Activated CD4-positive, CD25-positive, alpha-beta regulatory T cell treated with anti-CD3 and anti-CD28 coated beads, Interleukin-2, amount 50 U/mL, for 16 hours (primary cell): ENCODE results near the gene MICU1.
"Not testable (repeated sequence)": the region's sequence is repeated elsewhere in the genome, so short reads cannot be mapped to it uniquely, and the experiment has no call there.

Experiments used
- DNase-seq: peaks from one replicate; pipeline ENCODE4 v3.0.0-alpha.2; 2020; ENCODE audit warnings: low read depth, low spot score

Gene MICU1

DNA sequence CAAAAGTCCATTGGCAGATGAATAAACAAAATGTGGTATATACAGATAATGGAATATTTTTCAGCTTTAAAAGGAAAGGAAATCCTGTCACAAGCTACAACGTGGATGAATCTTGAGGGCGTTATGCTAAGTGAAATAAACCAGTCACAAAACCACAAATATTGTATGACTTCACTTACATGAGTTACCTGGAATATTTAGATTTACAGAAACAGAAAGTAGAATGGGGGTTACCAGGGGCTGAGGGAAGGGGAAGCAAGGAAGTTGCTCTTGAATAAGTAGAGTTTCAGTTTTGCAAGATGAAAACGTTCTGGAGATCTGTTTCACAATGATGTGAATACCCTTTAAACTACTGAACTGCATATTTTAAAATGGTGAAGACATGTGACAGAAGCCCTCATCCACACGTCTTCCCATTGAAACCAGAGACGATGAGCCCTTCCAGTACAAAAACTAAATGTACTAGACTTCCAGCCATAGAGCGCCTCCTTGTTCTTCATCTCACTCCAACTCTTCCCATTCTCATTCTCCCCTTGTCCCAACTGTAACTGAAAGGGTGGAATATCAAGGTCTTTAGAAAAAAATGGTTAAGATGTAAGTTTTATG is 62.4 kb downstream of the MICU1 start:
- DNase-seq = no peak

DNA sequence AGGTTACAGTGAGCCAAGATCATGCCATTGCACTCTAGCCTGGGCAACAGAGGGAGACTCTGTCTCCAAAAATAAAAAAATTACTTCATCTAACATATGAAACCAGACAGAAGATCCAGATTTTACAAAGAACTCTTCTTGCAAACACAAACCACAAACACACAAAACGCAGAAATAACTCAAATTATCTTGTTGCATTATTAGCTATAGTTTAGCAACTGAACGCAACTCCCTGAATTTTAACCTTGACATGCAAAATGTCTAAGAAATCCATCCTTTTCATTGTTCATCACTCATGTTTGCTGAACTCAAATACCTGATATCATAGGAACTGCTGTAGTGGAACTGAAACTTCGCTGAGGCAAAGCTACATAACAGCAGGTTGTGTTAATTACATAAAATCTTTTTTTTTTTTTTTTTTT is 64.1 kb downstream of the MICU1 start:
- DNase-seq = no peak

DNA sequence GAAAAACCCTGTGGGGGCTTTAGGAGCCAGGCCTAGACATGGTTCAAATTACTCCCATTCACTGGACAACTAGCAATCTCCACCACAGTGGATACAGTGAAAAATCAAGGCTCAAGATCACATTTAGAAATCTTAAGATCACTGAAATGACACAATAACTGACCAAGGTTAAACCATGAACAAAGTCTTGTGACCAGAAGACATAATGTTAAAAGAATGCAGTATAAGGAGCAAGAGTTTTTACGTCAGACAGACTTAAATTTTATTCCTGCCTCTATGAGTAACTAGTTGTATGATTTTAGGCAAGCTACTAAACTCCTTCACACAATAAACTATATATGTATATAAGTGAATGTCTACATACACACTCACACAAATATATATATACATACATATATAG is 68.5 kb downstream of the MICU1 start:
- DNase-seq = no peak

DNA sequence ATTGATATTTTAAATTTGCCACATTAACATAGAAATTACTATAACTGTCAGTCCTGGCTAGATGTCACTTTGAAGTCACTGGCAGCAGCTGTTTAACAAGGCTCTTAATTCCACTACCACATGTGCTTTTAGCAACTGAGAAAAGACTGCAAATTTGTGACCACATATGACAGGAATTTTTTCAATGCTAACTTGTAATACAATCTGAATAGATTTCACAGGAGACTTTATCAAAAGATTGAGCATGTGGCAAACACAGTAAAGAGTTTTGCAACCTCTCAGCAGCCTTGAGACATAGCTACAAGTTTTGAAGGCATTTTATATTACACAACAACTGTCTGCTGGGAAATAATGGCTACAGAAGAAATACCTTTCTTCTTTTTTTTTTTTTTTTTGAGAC is 73.0 kb downstream of the MICU1 start:
- no peak for DNase-seq

DNA sequence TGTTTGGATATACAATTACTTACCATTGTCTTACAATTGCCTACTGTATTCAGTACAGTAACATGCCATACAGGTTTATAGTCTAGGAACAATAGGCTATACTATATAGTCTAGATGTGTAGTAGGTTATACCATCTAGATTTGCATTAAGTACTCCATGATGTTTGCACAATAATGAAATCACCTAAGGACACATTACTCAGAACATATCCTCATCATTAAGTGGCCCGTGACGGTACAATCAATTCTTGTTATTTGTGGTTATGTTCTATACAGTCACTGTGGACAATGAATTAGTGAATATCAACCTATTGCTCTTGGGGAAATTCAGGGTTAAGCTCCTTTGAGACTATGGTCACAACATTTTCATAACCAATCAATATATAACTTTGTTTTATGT is 75.6 kb downstream of the MICU1 start:
- DNase-seq = no peak

DNA sequence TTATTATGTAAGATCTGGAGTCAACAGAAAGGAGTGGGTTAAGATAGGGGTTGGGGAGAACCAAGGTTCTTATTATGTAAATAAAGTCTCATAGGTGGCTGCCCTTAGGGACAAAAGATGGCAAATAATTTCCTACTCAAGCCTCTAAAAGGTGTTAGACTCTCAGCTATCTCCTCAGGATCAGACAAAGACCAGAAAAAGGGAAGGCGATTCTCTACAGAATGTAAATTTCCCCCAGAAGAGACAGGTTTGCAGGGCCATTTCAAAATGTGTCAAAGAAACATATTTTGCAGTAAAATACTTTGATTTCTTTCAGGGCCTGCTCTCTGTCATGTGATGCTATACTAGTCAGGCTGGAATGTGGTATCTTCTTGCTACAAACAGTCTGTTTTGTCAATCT is 80.3 kb downstream of the MICU1 start:
- DNase-seq = no peak

DNA sequence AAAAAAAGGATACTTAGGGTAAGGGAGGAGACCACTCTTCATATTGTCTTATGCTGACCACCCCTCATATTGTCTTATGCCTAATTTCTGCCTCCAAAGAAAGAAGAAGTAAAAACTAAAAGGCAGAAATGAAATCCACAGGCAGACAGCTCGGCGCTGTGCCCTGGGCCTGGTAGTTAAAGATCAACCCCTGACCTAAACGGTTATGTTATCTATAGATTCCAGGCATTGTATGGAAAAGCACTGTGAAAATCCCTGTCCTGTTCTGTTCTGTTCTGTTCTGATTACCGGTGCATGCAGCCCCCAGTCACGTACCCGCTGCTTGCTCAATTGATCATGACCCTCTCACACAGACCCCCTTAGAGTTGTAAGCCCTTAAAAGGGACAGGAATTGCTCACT is 82.0 kb downstream of the MICU1 start:
- DNase-seq = not testable (repeated sequence)

DNA sequence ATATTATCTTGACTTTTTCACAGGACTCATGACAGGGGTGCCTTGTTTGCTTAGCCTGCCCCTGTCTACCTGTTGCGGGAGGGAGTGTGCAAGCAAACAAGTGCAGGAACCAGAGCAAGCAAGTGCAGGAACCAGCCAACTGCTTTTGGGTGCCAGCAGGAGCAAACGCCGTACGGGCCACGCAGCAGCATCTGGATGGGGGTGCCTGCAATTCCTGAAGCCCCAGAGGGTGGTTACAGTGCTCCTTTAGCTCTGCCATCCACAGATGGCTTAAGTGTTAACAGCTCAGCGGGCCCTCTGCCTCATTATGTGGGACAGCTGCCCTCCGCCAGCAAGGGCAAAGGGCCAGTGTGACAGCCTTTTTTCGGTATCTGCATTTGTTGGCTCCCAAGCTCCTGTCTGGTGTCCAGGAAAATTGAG is 83.5 kb downstream of the MICU1 start:
- no peak for DNase-seq

DNA sequence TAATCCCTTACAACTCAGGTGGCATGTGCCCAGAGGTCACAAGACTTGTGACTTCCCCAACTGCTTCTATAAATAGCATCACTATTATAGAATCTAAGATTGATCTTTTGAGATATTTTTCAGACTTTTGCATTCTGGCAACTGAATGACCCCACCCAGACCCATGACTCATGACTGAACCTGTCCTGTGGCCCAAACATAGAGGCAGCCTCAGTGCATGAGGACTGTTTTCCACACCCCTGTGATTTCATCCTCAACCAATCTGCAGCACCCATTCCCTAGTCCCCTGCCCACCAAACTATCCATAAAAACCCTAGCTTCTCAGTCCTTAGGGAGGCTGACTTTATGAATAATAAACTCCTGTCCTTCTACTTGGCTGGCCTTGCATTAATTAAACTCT is 84.5 kb downstream of the MICU1 start:
- DNase-seq = no peak

DNA sequence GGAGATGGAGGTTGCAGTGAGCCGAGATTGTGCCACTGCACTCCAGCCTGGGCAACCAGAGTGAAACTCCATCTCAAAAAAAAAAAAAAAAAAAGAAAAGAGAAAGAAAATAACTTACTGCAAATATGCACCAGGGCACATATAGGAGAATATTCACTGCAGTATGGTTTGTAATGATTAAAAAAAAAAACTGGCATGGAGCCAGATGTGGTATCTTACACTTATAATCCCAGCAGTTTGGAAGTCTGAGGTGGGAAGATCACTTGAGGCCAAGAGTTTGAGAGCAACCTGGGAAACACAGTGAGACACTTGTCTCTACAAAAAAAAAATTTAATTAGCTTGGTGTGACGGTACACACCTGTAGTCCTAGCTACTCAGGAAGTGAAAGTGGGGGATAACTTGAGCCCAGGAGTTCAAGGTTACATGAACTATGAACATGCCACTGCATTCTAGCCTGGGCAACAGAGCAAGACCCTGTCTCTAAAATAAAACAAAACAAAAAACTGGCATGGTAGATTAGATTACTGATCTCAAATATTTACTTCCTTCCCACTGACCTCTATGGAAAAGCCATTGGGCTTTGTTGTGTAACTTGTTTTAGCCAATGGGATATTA is 85.6 kb downstream of the MICU1 start:
- no peak for DNase-seq

DNA sequence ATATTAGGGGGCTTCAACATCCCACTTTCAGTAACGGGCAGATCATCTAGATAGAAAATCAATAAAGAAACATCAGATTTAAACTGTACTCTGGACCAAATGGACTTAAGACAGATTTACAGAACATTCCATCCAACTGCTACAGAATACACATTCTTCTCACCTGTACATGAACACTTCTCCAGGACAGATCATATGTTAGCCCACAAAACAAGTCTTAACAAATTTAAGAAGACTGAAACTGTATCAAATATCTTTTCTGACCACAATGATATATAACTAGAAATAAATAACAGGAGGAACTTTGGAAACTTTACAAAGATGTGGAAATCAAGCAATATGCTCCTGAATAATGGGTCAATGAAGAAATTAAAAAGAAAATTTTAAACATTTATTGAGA is 86.7 kb downstream of the MICU1 start:
- no peak for DNase-seq

DNA sequence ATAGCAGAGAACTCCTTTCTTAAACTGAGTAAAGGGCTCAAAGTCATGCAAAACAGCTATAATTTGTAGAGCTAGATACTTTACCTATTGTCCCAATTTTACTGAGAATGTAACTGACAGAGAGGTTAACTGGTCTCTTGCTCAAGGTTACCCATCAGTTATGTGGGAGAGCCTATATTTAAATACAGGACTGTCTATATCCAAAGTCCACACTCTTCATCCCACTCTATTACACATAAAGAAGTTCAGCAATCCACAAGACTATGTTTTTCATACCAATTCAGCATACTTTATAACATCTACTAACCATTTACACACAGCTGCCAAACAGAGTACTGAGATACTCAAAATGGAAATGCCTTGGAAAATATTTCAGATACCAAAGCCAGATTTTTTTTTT is 100.2 kb downstream of the MICU1 start:
- DNase-seq = no peak

DNA sequence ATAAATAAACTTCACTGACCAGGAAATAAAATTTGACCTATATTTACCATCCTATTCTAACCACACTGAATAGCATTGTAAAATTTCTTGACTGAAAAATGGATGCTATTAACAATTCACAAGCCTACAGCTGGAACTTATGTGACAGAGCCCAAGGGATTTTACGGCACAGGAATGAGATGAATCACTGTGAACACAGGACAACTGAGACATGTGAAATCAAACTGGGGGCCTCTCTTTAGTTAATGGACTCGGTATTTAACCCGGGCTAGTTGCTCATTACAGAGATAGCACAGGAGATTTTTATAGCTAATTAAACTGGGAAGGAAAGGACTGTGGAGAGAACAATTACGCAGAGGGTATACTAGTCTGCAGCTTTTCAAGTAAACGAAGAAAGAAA is 100.6 kb downstream of the MICU1 start:
- DNase-seq = no peak

DNA sequence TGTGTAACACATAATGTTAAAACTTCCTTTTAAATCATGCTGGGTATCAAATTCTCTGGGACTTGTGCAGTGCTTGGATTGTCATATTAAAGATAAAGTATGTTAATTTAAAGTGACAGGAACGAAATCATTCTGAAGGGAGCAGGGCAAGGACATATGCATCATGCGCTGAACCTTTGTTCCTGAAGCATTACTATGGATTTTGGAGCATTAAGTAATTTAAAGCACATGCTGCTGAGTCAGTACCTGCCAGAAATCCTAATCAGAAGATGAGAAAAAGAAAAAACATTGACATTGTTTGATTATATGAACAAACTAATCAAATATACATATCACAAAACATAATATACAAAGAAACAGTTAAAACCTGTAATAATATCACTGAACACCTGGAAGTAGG is 101.4 kb downstream of the MICU1 start:
- DNase-seq = no peak

DNA sequence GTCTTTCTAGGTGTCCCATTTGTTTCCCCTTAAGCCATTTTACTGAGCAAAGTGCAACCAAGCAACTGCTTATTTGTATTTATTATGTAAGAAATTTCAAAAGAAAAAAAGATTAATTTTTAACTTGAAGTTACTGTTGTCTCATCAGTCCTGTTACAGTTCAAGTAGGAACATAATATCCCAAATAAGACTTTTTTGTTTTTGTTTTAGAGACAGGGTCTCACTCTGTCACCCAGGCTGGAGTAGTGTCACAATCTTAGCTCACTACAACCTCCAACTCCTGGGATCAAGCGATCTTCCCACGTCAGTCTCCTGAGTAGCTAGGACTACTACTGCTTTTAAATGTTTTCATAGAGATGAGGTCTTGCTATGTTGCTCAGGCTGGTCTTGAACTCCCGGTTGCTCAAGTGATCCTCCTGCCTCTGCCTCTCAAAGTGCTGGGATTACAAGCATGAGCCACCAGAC is 101.9 kb downstream of the MICU1 start:
- DNase-seq = no peak

DNA sequence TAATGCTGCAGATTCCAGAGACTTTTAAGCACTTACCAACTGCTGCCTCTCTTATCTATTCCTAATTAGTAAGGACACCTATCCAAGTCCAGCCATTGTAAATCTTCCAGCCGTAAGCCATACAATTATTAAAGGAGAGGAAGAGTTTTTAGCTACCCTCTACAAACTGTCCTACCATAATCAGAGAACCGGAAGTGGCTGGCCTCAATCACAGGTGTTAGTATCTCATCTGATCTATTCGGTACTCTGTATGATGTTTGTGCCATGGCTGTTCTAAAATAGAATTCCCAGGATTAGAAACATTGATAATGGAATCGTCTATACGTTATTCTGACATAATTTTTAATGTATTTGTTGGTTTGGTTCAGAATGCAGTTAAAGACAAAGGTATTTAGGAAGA is 102.8 kb downstream of the MICU1 start:
- no peak for DNase-seq

DNA sequence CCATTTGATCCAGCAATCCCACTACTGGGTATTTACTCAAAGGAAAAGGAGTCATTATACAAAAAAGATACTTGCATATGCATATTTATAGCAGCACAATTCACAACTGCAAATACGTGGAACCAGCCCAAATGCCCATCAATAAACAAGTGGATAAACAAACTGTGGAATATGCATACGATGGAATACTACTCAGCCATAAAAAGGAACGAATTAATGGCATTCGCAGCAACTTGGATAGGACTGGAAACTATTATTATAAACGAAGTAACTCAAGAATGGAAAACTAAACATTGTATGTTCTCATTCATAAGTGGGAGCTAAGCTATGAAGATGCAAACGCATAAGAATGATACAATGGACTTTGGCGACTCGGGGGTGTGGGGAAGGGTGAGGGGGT is 108.6 kb downstream of the MICU1 start:
- no peak for DNase-seq

DNA sequence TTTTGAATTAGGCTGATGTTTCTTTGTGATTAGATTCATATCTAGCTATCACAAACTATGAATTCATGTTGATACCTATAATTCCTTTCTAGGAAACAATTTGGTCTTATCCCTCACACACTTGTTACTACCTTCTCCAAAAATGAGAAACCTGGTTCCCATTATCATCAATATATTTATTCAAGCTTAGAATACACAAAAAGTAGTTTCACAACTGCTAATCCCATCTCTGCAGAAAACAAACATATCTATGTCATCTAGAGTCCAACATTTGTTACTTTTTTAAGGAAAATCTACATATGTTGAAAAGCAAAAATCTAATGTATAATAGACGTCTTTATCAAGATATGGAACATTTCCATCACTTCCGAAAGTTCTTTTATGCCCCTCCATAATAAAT is 110.4 kb downstream of the MICU1 start:
- DNase-seq = no peak

DNA sequence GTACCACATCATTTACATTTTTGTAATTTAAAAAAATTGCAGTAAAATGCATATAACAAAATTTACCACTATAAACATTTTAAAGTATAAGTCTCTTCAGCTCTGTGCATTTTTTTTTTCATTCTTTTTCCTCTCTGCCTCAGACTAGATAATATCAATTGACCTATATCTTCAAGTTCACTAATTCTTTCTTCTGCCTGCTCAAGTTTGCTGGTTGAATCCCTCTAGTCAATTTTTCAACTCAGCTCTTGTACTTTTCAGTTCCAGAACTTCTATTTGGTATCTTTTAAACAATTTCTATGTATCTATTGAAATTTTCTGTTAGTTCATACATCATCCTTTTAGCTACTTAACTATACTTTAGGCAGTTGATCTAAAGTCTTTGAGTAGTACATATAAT is 112.0 kb downstream of the MICU1 start:
- DNase-seq = no peak

DNA sequence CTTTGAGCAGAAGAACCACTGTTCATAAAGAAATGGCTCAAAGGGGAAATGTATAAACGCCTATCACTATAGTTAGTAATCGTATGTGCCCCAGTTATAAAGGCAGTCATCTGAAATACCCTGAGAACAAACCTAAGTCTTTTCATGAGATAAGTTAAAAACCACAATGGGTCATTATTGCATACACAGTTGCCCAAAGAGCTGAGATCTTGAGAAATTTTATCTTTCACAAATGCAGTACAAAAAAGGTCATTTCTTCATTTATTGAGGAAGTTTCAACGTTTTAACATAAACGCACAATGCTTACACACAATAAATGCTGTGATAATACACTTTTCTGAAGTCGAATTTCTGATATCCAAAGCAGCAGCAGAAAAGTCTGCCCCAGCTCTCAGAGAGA is 114.4 kb downstream of the MICU1 start:
- no peak for DNase-seq

DNA sequence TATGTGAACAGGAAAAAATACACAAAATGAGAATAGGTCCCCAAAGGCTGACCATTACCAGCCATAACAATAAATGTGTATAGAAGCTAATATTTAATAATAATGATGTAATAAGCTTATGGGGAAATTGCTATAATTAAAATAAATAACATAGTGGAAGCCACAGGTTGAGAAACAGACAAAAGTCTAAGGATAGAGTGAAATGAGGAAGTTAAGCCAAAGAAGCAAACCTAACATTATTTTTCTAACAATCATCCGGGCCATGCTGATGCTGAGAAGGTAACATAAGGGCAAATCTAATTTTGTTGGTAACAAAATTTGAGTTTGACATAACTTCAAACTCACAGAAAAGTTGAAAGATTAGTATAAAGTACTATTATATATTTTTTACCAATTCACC is 115.9 kb downstream of the MICU1 start:
- no peak for DNase-seq

DNA sequence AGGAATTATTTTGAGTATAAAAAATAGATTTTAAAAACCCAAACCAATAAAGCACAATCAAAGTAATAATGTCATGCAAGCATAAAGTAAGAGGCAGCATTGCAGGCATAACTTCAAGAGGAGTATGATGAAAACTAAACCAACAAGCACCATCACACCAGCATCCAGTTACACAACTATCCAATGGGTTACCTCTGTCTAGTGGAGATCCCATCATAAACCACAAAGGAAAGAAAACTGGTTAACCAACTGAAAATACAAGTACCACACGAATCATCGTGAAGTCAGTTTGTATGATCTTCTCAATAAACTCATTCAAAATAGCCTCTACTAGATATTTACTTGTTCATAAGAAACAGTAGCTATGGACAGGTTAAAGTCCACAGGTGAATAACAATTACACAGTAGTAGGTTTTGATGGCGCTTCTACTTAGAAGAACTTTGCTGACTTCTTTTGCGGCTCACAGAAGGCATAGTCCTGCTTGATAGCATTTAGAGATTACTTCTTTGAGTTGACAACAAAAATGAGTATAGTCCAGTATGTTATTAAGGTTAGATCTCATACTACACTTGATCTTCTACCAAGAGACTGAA is 116.6 kb downstream of the MICU1 start:
- DNase-seq = no peak

DNA sequence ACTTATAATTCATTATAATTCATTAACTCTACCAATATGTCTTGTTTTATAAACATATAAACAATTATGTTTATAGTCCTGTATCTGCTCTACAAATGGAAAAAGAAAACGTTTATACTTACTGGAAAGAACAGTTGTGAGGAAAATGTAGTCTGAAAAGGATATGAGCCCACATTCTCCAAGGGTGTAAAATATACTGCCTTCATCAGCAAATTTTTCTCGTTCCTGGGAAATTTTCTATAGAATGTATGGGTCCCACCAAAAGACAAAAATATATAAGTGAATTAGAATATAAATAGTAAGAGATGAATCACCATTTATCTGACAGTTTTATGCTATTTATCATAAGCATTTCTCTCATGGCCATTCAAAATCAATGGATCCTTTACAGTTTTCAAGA is 117.8 kb downstream of the MICU1 start:
- no peak for DNase-seq

DNA sequence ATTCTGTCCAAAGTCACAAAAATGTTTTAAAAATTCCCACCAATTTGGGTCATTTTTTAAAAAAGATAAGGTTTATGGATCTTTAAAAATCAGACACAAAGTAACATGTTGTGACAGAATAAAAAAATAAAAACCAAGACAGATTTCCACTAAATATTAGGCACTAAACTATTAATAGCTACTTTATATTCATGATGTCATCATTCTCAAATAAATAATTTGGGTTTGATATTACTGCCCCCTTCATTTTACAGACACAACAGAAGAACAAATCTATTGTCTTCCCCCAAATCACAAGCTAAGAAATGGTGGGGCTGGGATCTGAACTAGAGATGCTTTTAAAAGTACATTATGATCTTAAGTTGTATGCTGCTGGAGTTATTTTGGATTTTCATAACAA is 119.4 kb downstream of the MICU1 start:
- no peak for DNase-seq
